ENCODE results near the gene ZNF853.

GRCh38 chr7:6658618-6659345 is 43.4 kb downstream of the ZNF853 start:
- TF ChIP-seq, protein P1, sequence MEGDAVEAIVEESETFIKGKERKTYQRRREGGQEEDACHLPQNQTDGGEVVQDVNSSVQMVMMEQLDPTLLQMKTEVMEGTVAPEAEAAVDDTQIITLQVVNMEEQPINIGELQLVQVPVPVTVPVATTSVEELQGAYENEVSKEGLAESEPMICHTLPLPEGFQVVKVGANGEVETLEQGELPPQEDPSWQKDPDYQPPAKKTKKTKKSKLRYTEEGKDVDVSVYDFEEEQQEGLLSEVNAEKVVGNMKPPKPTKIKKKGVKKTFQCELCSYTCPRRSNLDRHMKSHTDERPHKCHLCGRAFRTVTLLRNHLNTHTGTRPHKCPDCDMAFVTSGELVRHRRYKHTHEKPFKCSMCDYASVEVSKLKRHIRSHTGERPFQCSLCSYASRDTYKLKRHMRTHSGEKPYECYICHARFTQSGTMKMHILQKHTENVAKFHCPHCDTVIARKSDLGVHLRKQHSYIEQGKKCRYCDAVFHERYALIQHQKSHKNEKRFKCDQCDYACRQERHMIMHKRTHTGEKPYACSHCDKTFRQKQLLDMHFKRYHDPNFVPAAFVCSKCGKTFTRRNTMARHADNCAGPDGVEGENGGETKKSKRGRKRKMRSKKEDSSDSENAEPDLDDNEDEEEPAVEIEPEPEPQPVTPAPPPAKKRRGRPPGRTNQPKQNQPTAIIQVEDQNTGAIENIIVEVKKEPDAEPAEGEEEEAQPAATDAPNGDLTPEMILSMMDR (IDR thresholded peaks at IDR 0.05): no peak
- no peak for TF ChIP-seq POLR2A (IDR thresholded peaks at IDR 0.05)
